Jurkat, Clone E6-1 (cell line): Measurements from ENCODE around the gene TBC1D22A.

ENCODE experiments used
- DNase-seq: peaks from one replicate; pipeline ENCODE4 v3.0.0-alpha.2; 2011; ENCODE audit warnings: low read depth, low spot score
- H3K4me3 ChIP-seq: 2 replicates; pipeline ENCODE4 v1.5.1; 2011; ENCODE audit warnings: mild to moderate bottlenecking, low read length, control low read depth, moderate library complexity

TBC1D22A gene

GRCh38 chr22:47172771-47173534 lies 410.5 kb downstream of the TBC1D22A start:
- H3K4me3 ChIP-seq, result no peak overlapping the region
- no peak for DNase-seq

- no peak overlapping the region for H3K4me3 ChIP-seq
Measured at GRCh38 chr22:47173535-47174021, 411.1 kb downstream of the TBC1D22A start.

GRCh38 chr22:47174096-47174495 lies 411.6 kb downstream of the TBC1D22A start:
- no peak overlapping the region for H3K4me3 ChIP-seq
- no peak for DNase-seq

More at GRCh38 chr22:47173535-47174021, 411.1 kb downstream of the TBC1D22A start:
- DNase-seq, result no peak

- H3K4me3 ChIP-seq, result no peak overlapping the region
- no peak for DNase-seq
Measured at GRCh38 chr22:47174671-47175112, 412.2 kb downstream of the TBC1D22A start.

- DNase-seq, result no peak
- no peak overlapping the region for H3K4me3 ChIP-seq
Measured at GRCh38 chr22:47175151-47176025, 412.9 kb downstream of the TBC1D22A start.

- H3K4me3 ChIP-seq, result no peak overlapping the region
- no peak for DNase-seq
Measured at GRCh38 chr22:47176026-47176389, 413.6 kb downstream of the TBC1D22A start.

GRCh38 chr22:47176573-47177333 lies 414.3 kb downstream of the TBC1D22A start:
- DNase-seq, result no peak
- no peak overlapping the region for H3K4me3 ChIP-seq

- H3K4me3 ChIP-seq, result no peak overlapping the region
- DNase-seq, result no peak
Measured at GRCh38 chr22:47177334-47177815, 414.9 kb downstream of the TBC1D22A start.

GRCh38 chr22:47178339-47178738 lies 415.9 kb downstream of the TBC1D22A start:
- H3K4me3 ChIP-seq, result no peak overlapping the region
- DNase-seq, result no peak

- no peak for DNase-seq
- H3K4me3 ChIP-seq, result no peak overlapping the region
Measured at GRCh38 chr22:47180796-47181195, 418.3 kb downstream of the TBC1D22A start.

- H3K4me3 ChIP-seq, result no peak overlapping the region
- DNase-seq, result no peak
Measured at GRCh38 chr22:47187176-47187957, 424.9 kb downstream of the TBC1D22A start.

GRCh38 chr22:47188261-47189055 lies 426.0 kb downstream of the TBC1D22A start:
- DNase-seq, result no peak
- H3K4me3 ChIP-seq, result no peak overlapping the region

- H3K4me3 ChIP-seq, result no peak overlapping the region
- no peak for DNase-seq
Measured at GRCh38 chr22:47189056-47189916, 426.8 kb downstream of the TBC1D22A start.

- no peak for DNase-seq
- no peak overlapping the region for H3K4me3 ChIP-seq
Measured at GRCh38 chr22:47190276-47190956, 428.0 kb downstream of the TBC1D22A start.

- H3K4me3 ChIP-seq, result no peak overlapping the region
- no peak for DNase-seq
Measured at GRCh38 chr22:47190957-47191670, 428.7 kb downstream of the TBC1D22A start.
